Mammary epithelial cell (primary cell): ENCODE results near the gene PTTG1IP.

Source experiments
- CTCF ChIP-seq, 2 donors: IDR thresholded peaks in 1 of 2; conservative IDR thresholded peaks in 1 of 2; 2 replicates each; pipeline ENCODE4 v1.5.1; 2011 to 2012; ENCODE audit warnings: inconsistent platforms in 2 of 2, low read length in 2 of 2, mild to moderate bottlenecking in 2 of 2, control low read depth in 1 of 2, low read depth in 1 of 2; ENCODE audit not compliant: insufficient read depth in 1 of 2; ENCODE audit errors: extremely low read depth in 1 of 2
- EZH2 ChIP-seq: IDR thresholded peaks from 2 replicates; pipeline ENCODE4 v1.6.1; 2012; ENCODE audit warnings: low read length, inconsistent platforms, borderline replicate concordance

GRCh38 chr21:44856131-44856530 lies 17.4 kb downstream of the PTTG1IP start:
- TF ChIP-seq CTCF (conservative IDR thresholded peaks at IDR 0.05 in 1 of 2, IDR thresholded peaks at IDR 0.05 in 1 of 2; ENCODE audit: extremely low read depth in 1 of 2, insufficient read depth in 1 of 2, low read depth in 1 of 2, low read length in 2 of 2) = no peak
- no peak for TF ChIP-seq EZH2
